ENCODE measurements around the gene GSN. TPM values are rescaled to one million over a fixed set of nuclear protein-coding genes. Genes with fewer than 3 reads are reported as not detected.
A peak's percentile ranks its signal among the peaks of the same experiment; 100 is the strongest.

The GSN gene
- total RNA-seq, 1 experiment from 2014 or later: 21.9 TPM

- DNase-seq (ENCODE audit: unreplicated experiment): peak; percentile 69
- Mint-ChIP-seq H3K9me3 (ENCODE audit: unreplicated experiment) (no peaks in the 10 kb centered on the region), H3K36me3 (ENCODE audit: insufficient read depth, unreplicated experiment) (no peaks in the 10 kb centered on the region), H3K27ac (ENCODE audit: low read depth, unreplicated experiment) (peak overlapping the region; percentile 75), H3K4me1 (ENCODE audit: insufficient read depth, unreplicated experiment) (peaks cover 7% of the 10 kb centered on the region), H3K4me3 (ENCODE audit: unreplicated experiment) (no peak overlapping the region), H3K27me3 (ENCODE audit: insufficient read depth, unreplicated experiment) (no peaks in the 10 kb centered on the region)
- CTCF ChIA-PET: interaction anchor here (0.5 to 1.6 kb wide), 4 partner anchors 11 to 146 kb away, joined by 3 to 4 read pairs (median 4); no protein-coding TSS in a partner anchor
- TF ChIP-seq CTCF (IDR thresholded peaks at IDR 0.05; ENCODE audit: unreplicated experiment): no peak
- POLR2A ChIA-PET: interaction anchor here (0.7 to 2.5 kb wide), 6 partner anchors 8 to 44 kb away, joined by 3 to 9 read pairs (median 4); partner anchors contain the start of gene GSN
- intact Hi-C loops (cut with micrococcal nuclease): no loop called here
- no TSS peak for BruUV-seq (replicated peaks)
These were observed 33.8 kb upstream of the GSN start for GRCh38 chr9:121233906-121234831.

GRCh38 chr9:121234832-121235161 lies 33.2 kb upstream of the GSN start:
- ChIA-PET POLR2A (interaction anchor here (1.1 to 2.5 kb wide), 5 partner anchors 10 to 43 kb away, joined by 3 to 9 read pairs (median 5); partner anchors contain the start of gene GSN), CTCF (interaction anchor here (0.5 to 1.6 kb wide), 7 partner anchors 10 to 145 kb away, joined by 3 to 6 read pairs (median 4); no protein-coding TSS in a partner anchor)
- peak overlapping the region; percentile 75 for H3K27ac Mint-ChIP-seq (ENCODE audit: low read depth, unreplicated experiment)
- no peak for TF ChIP-seq CTCF (IDR thresholded peaks at IDR 0.05; ENCODE audit: unreplicated experiment)
- BruUV-seq (replicated peaks): no TSS peak
- no peaks in the 10 kb centered on the region for H3K27me3 Mint-ChIP-seq (ENCODE audit: insufficient read depth, unreplicated experiment)
- H3K9me3 Mint-ChIP-seq (ENCODE audit: unreplicated experiment): no peaks in the 10 kb centered on the region
- intact Hi-C loops (cut with micrococcal nuclease): no loop called here
- no peaks in the 10 kb centered on the region for H3K36me3 Mint-ChIP-seq (ENCODE audit: insufficient read depth, unreplicated experiment)
- H3K4me3 Mint-ChIP-seq (ENCODE audit: unreplicated experiment): no peak overlapping the region
- H3K4me1 Mint-ChIP-seq (ENCODE audit: insufficient read depth, unreplicated experiment): peaks cover 7% of the 10 kb centered on the region
- DNase-seq (ENCODE audit: unreplicated experiment): no peak

- Mint-ChIP-seq H3K36me3 (ENCODE audit: insufficient read depth, unreplicated experiment) (no peaks in the 10 kb centered on the region), H3K9me3 (ENCODE audit: unreplicated experiment) (no peaks in the 10 kb centered on the region), H3K27me3 (ENCODE audit: insufficient read depth, unreplicated experiment) (no peaks in the 10 kb centered on the region), H3K4me3 (ENCODE audit: unreplicated experiment) (no peak overlapping the region), H3K27ac (ENCODE audit: low read depth, unreplicated experiment) (peak overlapping the region; percentile 75), H3K4me1 (ENCODE audit: insufficient read depth, unreplicated experiment) (peaks cover 7% of the 10 kb centered on the region)
- CTCF ChIA-PET: interaction anchor here (0.9 to 1.4 kb wide), 6 partner anchors 9 to 43 kb away, joined by 3 to 6 read pairs (median 4); partner anchors contain the start of gene GSN
- BruUV-seq (replicated peaks): no TSS peak
- TF ChIP-seq CTCF (IDR thresholded peaks at IDR 0.05; ENCODE audit: unreplicated experiment): no peak
- no peak for DNase-seq (ENCODE audit: unreplicated experiment)
- POLR2A ChIA-PET: interaction anchor here (1.3 to 2.5 kb wide), 2 partner anchors 30 to 33 kb away, joined by 5 to 9 read pairs; partner anchors contain the start of gene GSN
- intact Hi-C loops (cut with micrococcal nuclease): no loop called here
These were observed 32.5 kb upstream of the GSN start for GRCh38 chr9:121235512-121235911.

- Mint-ChIP-seq H3K36me3 (ENCODE audit: insufficient read depth, unreplicated experiment) (no peaks in the 10 kb centered on the region), H3K9me3 (ENCODE audit: unreplicated experiment) (no peaks in the 10 kb centered on the region), H3K27ac (ENCODE audit: low read depth, unreplicated experiment) (no peak overlapping the region), H3K4me3 (ENCODE audit: unreplicated experiment) (no peak overlapping the region), H3K27me3 (ENCODE audit: insufficient read depth, unreplicated experiment) (no peaks in the 10 kb centered on the region), H3K4me1 (ENCODE audit: insufficient read depth, unreplicated experiment) (peaks cover 7% of the 10 kb centered on the region)
- no peak for TF ChIP-seq CTCF (IDR thresholded peaks at IDR 0.05; ENCODE audit: unreplicated experiment)
- no peak for DNase-seq (ENCODE audit: unreplicated experiment)
- ChIA-PET POLR2A (interaction anchor here (0.7 kb wide), 1 partner anchor 97 kb away, joined by 3 read pairs; no protein-coding TSS in a partner anchor), CTCF (interaction anchor here (1.0 kb wide), 1 partner anchor 15 kb away, joined by 3 read pairs; no protein-coding TSS in a partner anchor)
- no TSS peak for BruUV-seq (replicated peaks)
- intact Hi-C loops (cut with micrococcal nuclease): no loop called here
These were observed 30.0 kb upstream of the GSN start for GRCh38 chr9:121237916-121238315.

All from MCF 10A (cell line).